Endothelial cell (in vitro differentiated cells): ENCODE data around the gene ACBD3. TPM values are rescaled to one million over a fixed set of nuclear protein-coding genes. Genes with fewer than 3 reads are reported as not detected.
A peak's percentile ranks its signal among the peaks of the same experiment; 100 is the strongest.

Source experiments
- DNase-seq: peaks from one replicate; pipeline ENCODE4 v3.0.0; 2021; ENCODE audit warnings: low spot score
- H3K27ac Mint-ChIP-seq: one replicate; pipeline ENCODE4 v1.8.0; 2021; ENCODE audit warnings: mixed read lengths, inconsistent platforms; ENCODE audit not compliant: unreplicated experiment
- H3K27me3 Mint-ChIP-seq: one replicate; pipeline ENCODE4 v1.8.0; 2021; ENCODE audit warnings: mild to moderate bottlenecking, moderate library complexity, mixed read lengths, inconsistent platforms; ENCODE audit not compliant: unreplicated experiment
- H3K36me3 Mint-ChIP-seq: one replicate; pipeline ENCODE4 v1.8.0; 2021; ENCODE audit warnings: mild to moderate bottlenecking, low read depth, mixed read lengths, inconsistent platforms; ENCODE audit not compliant: unreplicated experiment
- H3K4me1 Mint-ChIP-seq: one replicate; pipeline ENCODE4 v1.8.0; 2021; ENCODE audit warnings: mild to moderate bottlenecking, mixed read lengths, inconsistent platforms; ENCODE audit not compliant: unreplicated experiment
- H3K4me3 Mint-ChIP-seq: one replicate; pipeline ENCODE4 v1.8.0; 2021; ENCODE audit warnings: mild to moderate bottlenecking, mixed read lengths, inconsistent platforms; ENCODE audit not compliant: unreplicated experiment
- H3K9me3 Mint-ChIP-seq: one replicate; pipeline ENCODE4 v1.8.0; 2021; ENCODE audit warnings: mixed read lengths, inconsistent platforms; ENCODE audit not compliant: unreplicated experiment
- total RNA-seq: library from RNA; stranded (reverse); fragmentation: NEBNext Ultra II Directional; extraction: Animal tissue kit (Norgen Biotek cat#: 25700); gene quantifications from one replicate; pipeline ENCODE4 v1.2.1, GENCODE V29; 2021; ENCODE audit not compliant: unreplicated experiment
- TF ChIP-seq, protein P1 (sequence below): fragments of 200-600 bp; sonication (generic); IDR thresholded peaks from one replicate; pipeline ENCODE4 v1.5.0; 2021; ENCODE audit warnings: antibody characterized with exemption; ENCODE audit not compliant: unreplicated experiment

ACBD3 gene
- total RNA-seq, 1 donor from 2014 or later, result 27.4 TPM

DNA sequence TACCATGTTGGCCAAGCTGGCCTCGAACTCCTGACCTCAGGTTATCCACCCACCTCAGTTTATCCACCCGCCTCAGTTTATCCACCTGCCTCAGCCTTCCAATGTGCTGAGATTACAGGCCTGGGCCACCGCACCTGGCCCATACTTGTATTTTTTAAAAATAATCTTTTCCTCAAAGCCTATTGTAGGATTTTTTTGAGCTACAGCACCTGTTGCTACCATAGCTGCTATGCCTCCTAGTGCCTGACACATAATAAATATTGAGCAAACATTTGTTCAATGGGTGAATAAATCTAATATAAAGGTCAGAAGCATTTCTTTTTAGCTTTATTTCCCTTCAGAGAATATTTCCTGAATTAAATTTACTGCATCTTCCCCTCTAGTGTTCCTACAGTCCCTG is 15.7 kb upstream of the ACBD3 start:
- H3K4me1 Mint-ChIP-seq, result no peaks in the 10 kb centered on the region
- H3K4me3 Mint-ChIP-seq, result no peak overlapping the region
- TF ChIP-seq, protein P1, sequence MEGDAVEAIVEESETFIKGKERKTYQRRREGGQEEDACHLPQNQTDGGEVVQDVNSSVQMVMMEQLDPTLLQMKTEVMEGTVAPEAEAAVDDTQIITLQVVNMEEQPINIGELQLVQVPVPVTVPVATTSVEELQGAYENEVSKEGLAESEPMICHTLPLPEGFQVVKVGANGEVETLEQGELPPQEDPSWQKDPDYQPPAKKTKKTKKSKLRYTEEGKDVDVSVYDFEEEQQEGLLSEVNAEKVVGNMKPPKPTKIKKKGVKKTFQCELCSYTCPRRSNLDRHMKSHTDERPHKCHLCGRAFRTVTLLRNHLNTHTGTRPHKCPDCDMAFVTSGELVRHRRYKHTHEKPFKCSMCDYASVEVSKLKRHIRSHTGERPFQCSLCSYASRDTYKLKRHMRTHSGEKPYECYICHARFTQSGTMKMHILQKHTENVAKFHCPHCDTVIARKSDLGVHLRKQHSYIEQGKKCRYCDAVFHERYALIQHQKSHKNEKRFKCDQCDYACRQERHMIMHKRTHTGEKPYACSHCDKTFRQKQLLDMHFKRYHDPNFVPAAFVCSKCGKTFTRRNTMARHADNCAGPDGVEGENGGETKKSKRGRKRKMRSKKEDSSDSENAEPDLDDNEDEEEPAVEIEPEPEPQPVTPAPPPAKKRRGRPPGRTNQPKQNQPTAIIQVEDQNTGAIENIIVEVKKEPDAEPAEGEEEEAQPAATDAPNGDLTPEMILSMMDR, result no peak
- peaks cover 3% of the 10 kb centered on the region for H3K27me3 Mint-ChIP-seq
- no peak for DNase-seq
- H3K27ac Mint-ChIP-seq, result no peak overlapping the region
- H3K9me3 Mint-ChIP-seq, result no peaks in the 10 kb centered on the region
- H3K36me3 Mint-ChIP-seq, result no peaks in the 10 kb centered on the region

DNA sequence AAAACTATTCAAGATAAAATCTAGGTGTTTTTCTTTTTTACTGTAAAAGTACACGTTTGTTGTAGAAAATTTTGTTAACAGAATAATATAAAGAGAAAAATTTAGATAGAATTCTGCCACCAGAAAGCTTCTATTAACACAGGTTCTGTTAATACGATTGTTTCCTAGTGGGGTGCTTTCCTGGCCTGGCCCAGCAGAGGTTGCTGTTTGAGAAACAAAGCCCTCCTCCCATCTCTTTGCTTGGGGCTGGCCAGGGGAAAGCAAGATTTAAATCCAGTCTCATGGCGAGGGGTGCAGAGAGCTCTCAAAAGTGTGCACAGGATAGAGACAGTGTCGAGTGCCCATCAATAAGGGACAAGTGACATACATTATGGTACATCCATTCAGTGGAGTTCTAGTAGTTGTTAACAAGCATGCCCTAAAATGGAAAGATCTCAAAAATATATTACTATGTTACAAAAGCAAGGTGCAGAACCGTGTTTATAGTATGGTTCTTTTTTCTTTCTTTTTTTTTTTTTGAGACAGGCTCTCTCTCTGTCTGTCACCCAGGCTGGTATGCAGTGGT is 14.6 kb upstream of the ACBD3 start:
- peak; percentile 25 for DNase-seq
- no peak overlapping the region for H3K27ac Mint-ChIP-seq
- no peaks in the 10 kb centered on the region for H3K36me3 Mint-ChIP-seq
- TF ChIP-seq, protein P1, result no peak
- H3K9me3 Mint-ChIP-seq, result no peaks in the 10 kb centered on the region
- H3K27me3 Mint-ChIP-seq, result peaks cover 2% of the 10 kb centered on the region
- H3K4me1 Mint-ChIP-seq, result no peaks in the 10 kb centered on the region
- no peak overlapping the region for H3K4me3 Mint-ChIP-seq

DNA sequence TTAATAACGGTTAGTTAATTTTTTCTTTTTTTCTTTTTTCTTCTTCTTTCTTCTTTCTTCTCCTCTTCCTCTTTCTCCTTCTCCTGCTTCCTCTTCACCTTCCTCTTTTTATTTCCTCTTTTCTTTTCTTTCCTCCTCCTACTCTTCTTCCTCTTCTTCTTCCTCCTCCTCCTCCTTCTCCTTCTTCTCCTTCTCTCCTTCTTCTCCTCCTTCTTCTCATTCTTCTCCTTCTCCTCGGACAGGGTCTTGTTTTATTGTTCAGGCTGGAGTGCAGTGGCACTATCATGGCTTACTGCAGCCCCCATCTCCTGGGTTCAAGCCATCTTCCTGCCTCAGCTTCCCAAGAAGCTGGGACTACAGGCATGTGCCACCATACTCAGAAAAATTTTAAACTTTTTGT is 13.4 kb upstream of the ACBD3 start:
- Mint-ChIP-seq H3K36me3 (no peaks in the 10 kb centered on the region), H3K4me1 (no peaks in the 10 kb centered on the region), H3K4me3 (no peak overlapping the region), H3K9me3 (no peaks in the 10 kb centered on the region), H3K27ac (no peak overlapping the region), H3K27me3 (peaks cover 2% of the 10 kb centered on the region)
- DNase-seq, result no peak
- TF ChIP-seq, protein P1, result no peak

DNA sequence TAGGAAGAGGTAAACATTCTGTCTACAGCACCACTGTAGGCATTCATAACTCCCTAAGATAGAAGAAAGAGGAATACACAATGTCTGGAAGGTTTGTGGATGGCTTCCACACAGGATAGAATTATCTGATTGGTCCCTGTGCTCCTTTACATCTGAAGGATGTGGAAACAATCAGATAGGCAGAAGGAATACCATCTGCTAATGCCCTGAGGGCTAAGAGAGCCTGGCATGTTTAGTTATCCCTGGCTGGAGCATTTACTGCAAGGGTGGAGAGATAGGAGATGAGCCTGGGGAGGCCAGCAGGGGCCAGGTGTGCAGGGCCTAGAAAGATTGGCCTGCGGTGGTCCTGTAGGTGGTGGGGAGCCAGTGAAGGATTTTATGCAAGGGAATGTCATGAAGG is 8.6 kb upstream of the ACBD3 start:
- peaks cover 2% of the 10 kb centered on the region for H3K27me3 Mint-ChIP-seq
- no peaks in the 10 kb centered on the region for H3K4me1 Mint-ChIP-seq
- no peak overlapping the region for H3K4me3 Mint-ChIP-seq
- DNase-seq, result no peak
- H3K27ac Mint-ChIP-seq, result no peak overlapping the region
- TF ChIP-seq, protein P1, result no peak
- H3K9me3 Mint-ChIP-seq, result no peaks in the 10 kb centered on the region
- H3K36me3 Mint-ChIP-seq, result no peaks in the 10 kb centered on the region

DNA sequence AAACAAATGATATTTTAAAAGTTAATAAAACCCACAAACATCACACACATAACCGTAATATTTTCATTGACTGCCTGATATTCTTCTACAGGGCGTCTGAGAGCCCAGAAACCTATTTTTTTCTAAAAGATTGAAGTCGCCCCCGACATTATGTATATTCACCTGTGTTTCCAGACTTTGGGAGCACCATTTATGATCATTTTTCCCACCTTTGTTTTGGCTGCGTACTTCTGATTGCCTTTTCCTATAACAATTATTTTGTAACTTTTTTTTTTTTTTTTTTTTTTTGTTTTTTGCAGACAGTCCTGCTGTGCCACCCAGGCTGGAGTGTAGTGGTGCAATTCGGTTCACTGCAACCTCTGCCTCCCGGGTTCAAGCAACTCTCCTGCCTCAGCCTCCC is 839 bp upstream of the ACBD3 start:
- Mint-ChIP-seq H3K36me3 (peaks cover 10% of the 10 kb centered on the region), H3K4me1 (peaks cover 20% of the 10 kb centered on the region), H3K9me3 (no peaks in the 10 kb centered on the region), H3K27ac (no peak overlapping the region), H3K4me3 (peak overlapping the region; percentile 94), H3K27me3 (peaks cover 3% of the 10 kb centered on the region)
- no peak for DNase-seq
- TF ChIP-seq, protein P1, result no peak
